ENCODE data around the gene RARRES2. TPM values are rescaled to one million over a fixed set of nuclear protein-coding genes. Genes with fewer than 3 reads are reported as not detected.
A peak's percentile ranks its signal among the peaks of the same experiment; 100 is the strongest.

Gene RARRES2
- polyA plus RNA-seq, 1 experiment = 6.7 TPM

- ChIA-PET POLR2A (no interaction called here), CTCF (interaction anchor here (1.1 to 3.0 kb wide), 6 partner anchors 9 to 62 kb away, joined by 5 to 17 read pairs (median 14); no protein-coding TSS in a partner anchor)
- no peak overlapping the region for H3K4me3 ChIP-seq (ENCODE audit: low read depth, low read length)
- H3K27ac ChIP-seq (ENCODE audit: low read depth, low read length) = no peak overlapping the region
- H3K27me3 ChIP-seq (ENCODE audit: control insufficient read depth, insufficient read depth, low read length) = no peaks in the 10 kb centered on the region
- TF ChIP-seq CTCF (IDR thresholded peaks at IDR 0.05; ENCODE audit: low read depth, low read length) = no peak
- no peak for DNase-seq (ENCODE audit: low read depth, low spot score)
- H3K9me3 ChIP-seq (ENCODE audit: control insufficient read depth, insufficient read depth, low read length) = no peaks in the 10 kb centered on the region; the same call in 1 of the 2 replicates
Observed at GRCh38 chr7:150357270-150357669, 15.8 kb upstream of the RARRES2 start.

- no peak overlapping the region for H3K4me3 ChIP-seq (ENCODE audit: low read depth, low read length)
- DNase-seq (ENCODE audit: low read depth, low spot score) = no peak
- H3K27ac ChIP-seq (ENCODE audit: low read depth, low read length) = no peak overlapping the region
- no peaks in the 10 kb centered on the region; the same call in 1 of the 2 replicates for H3K9me3 ChIP-seq (ENCODE audit: control insufficient read depth, insufficient read depth, low read length)
- ChIA-PET POLR2A (no interaction called here), CTCF (interaction anchor here (0.5 to 3.0 kb wide), 24 partner anchors 10 to 1047 kb away, joined by 3 to 17 read pairs (median 4); a partner anchor contains a TSS)
- no peaks in the 10 kb centered on the region for H3K27me3 ChIP-seq (ENCODE audit: control insufficient read depth, insufficient read depth, low read length)
- TF ChIP-seq CTCF (IDR thresholded peaks at IDR 0.05; ENCODE audit: low read depth, low read length) = peak; percentile 81
Observed at GRCh38 chr7:150356265-150356897, 15.0 kb upstream of the RARRES2 start.

- no peak for DNase-seq (ENCODE audit: low read depth, low spot score)
- Histone ChIP-seq H3K9me3 (ENCODE audit: control insufficient read depth, insufficient read depth, low read length) (no peaks in the 10 kb centered on the region; the same call in 1 of the 2 replicates), H3K4me3 (ENCODE audit: low read depth, low read length) (no peak overlapping the region), H3K27ac (ENCODE audit: low read depth, low read length) (no peak overlapping the region), H3K27me3 (ENCODE audit: control insufficient read depth, insufficient read depth, low read length) (no peaks in the 10 kb centered on the region)
- TF ChIP-seq CTCF (IDR thresholded peaks at IDR 0.05; ENCODE audit: low read depth, low read length) = no peak
- CTCF ChIA-PET = interaction anchor here (0.6 to 3.0 kb wide), 23 partner anchors 9 to 1108 kb away, joined by 3 to 17 read pairs (median 5); a partner anchor contains a TSS
- POLR2A ChIA-PET = interaction anchor here (0.7 kb wide), 1 partner anchor 20 kb away, joined by 3 read pairs; no protein-coding TSS in a partner anchor
Observed at GRCh38 chr7:150355666-150356059, 14.2 kb upstream of the RARRES2 start.

DNA sequence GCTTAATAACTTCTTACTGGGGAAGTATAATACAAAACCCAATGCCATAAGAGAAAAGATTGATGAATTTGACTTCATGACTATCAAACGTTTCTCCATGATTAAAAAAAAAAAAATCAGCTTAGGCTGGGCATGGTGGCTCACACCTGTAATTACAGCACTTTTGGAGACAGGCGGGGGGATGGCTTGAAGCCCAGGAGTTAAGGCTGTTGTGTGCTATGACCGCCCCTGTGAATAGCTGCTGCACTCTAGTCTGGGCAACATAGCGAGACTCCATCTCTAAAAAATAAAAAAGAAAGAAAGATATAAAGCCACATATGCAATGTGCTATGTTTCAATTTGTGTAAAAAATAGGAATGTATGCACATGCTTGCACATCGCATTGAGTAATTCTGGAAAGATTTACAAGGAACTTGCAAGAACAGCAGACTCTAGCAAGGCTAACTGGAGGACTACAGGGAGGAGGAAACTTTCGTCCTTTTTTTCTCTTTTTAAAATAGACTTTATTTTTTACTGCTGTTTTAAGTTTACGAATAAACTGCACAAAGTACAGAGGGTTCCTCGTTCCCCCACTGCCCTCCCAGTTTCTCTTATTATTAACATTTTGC lies 10.3 kb upstream of the RARRES2 start:
- no peak overlapping the region for H3K4me3 ChIP-seq (ENCODE audit: low read depth, low read length)
- H3K27me3 ChIP-seq (ENCODE audit: control insufficient read depth, insufficient read depth, low read length) = no peaks in the 10 kb centered on the region
- ChIA-PET CTCF (no interaction called here), POLR2A (no interaction called here)
- no peak overlapping the region for H3K27ac ChIP-seq (ENCODE audit: low read depth, low read length)
- TF ChIP-seq CTCF (IDR thresholded peaks at IDR 0.05; ENCODE audit: low read depth, low read length) = no peak
- no peak for DNase-seq (ENCODE audit: low read depth, low spot score)
- peaks cover 5% of the 10 kb centered on the region for H3K9me3 ChIP-seq (ENCODE audit: control insufficient read depth, insufficient read depth, low read length)

DNA sequence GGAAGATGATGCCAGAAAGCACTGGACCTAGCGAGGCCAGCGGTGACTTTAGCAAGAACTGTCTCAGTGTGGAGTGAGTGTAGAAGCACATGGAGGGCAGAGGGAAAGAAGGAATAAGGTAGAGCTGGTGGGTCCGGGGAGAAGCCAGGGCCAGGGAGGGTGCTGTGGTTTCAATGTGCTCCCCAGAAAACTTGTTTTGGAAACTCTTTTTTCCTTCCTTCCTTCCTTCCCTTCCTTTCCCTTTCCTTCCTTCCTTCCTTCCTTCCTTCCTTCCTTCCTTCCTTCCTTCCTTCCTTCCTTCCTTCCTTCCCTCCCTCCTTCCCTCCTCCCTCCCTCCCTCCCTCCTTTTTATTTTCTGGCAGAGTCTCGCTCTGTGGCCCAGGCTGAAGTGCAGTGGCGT lies 5.5 kb upstream of the RARRES2 start:
- ChIA-PET CTCF (interaction anchor here (2.5 kb wide), 1 partner anchor 9 kb away, joined by 17 read pairs; no protein-coding TSS in a partner anchor), POLR2A (no interaction called here)
- Histone ChIP-seq H3K9me3 (ENCODE audit: control insufficient read depth, insufficient read depth, low read length) (peaks cover 15% of the 10 kb centered on the region), H3K4me3 (ENCODE audit: low read depth, low read length) (no peak overlapping the region), H3K27ac (ENCODE audit: low read depth, low read length) (no peak overlapping the region), H3K27me3 (ENCODE audit: control insufficient read depth, insufficient read depth, low read length) (peaks cover 23% of the 10 kb centered on the region)
- no peak for DNase-seq (ENCODE audit: low read depth, low spot score)
- TF ChIP-seq CTCF (IDR thresholded peaks at IDR 0.05; ENCODE audit: low read depth, low read length) = no peak
